Sigmoid colon (tissue), 7 donors: ENCODE results near the gene NPNT. TPM values are rescaled to one million over a fixed set of nuclear protein-coding genes. Genes with fewer than 3 reads are reported as not detected.

ENCODE experiments used
- DNase-seq: peaks from one replicate; pipeline ENCODE4 v3.0.0-alpha.2; 2019
- H3K27ac ChIP-seq, 4 donors: fragments of 200-600 bp; sonication (generic); one replicate each; pipeline ENCODE4 v1.5.1; 2016 to 2019; ENCODE audit warnings: mild to moderate bottlenecking in 1 of 4
- H3K27me3 ChIP-seq, 3 donors: fragments of 200-600 bp; sonication (generic); one replicate each; pipeline ENCODE4 v1.5.1; 2019; ENCODE audit warnings: mild to moderate bottlenecking in 1 of 3
- H3K36me3 ChIP-seq, 4 donors: fragments of 200-600 bp; sonication (generic); one replicate each; pipeline ENCODE4 v1.5.1; 2016 to 2019
- H3K4me1 ChIP-seq, 4 donors: fragments of 200-600 bp; sonication (generic); one replicate each; pipeline ENCODE4 v1.5.1; 2017 to 2019
- H3K4me3 ChIP-seq, 4 donors: fragments of 200-600 bp; sonication (generic); one replicate each; pipeline ENCODE4 v1.5.1; 2017 to 2019; ENCODE audit warnings: mild to moderate bottlenecking in 2 of 4, moderate library complexity in 1 of 4
- H3K9me3 ChIP-seq, 4 donors: fragments of 200-600 bp in 3 of 4; sonication (generic) in 3 of 4; one replicate each; pipeline versions ENCODE4 v1.5.1 to v1.6.1; 2013 to 2019
- EP300 ChIP-seq, 4 donors: sonication (generic); formaldehyde crosslinking; IDR thresholded peaks; one replicate each; pipeline ENCODE4 v1.6.1; 2017; ENCODE audit warnings: antibody characterized with exemption in 4 of 4
- POLR2A ChIP-seq, 2 donors: fragments of 450-650 bp; IDR thresholded peaks; one replicate each; pipeline ENCODE4 v1.6.1; 2016; ENCODE audit warnings: antibody characterized with exemption in 2 of 2, mild to moderate bottlenecking in 2 of 2, moderate library complexity in 2 of 2
- POLR2AphosphoS5 ChIP-seq, 4 donors: sonication (generic); formaldehyde crosslinking; IDR thresholded peaks; one replicate each; pipeline ENCODE4 v1.6.1; 2017; ENCODE audit warnings: antibody characterized with exemption in 4 of 4
- WGBS, 2 donors: extraction: QIAGEN DNeasy Blood & Tissue Kit; methylation state at CpG; one replicate each; pipeline ENCODE4 v1.1.7; 2013; 5-methylcytosine and 5-hydroxymethylcytosine counted together
- intact Hi-C: fragments of 100-400 bp; cut with DNase I; formaldehyde crosslinking; loops from one replicate; pipeline ENCODE4 v1.15.1; 2023
- polyA plus RNA-seq, 3 donors: library from polyadenylated mRNA; stranded (reverse); fragments of 200-250 nt; gene quantifications; one replicate each; pipeline ENCODE4 v1.2.3, GENCODE V29; 2013
- total RNA-seq, 4 donors: library from RNA; depleted of rRNA; stranded (reverse); fragments of >200 nt; gene quantifications; one replicate each; pipeline ENCODE4 v1.1.0, GENCODE V29; 2016
- TF ChIP-seq, protein P1 (sequence below), 4 experiments: fragments of 450-650 bp in 3 of 4; fragments of 200-600 bp in 1 of 4; IDR thresholded peaks; one replicate each; pipeline ENCODE4 v1.5.1; 2016 to 2019; ENCODE audit warnings: antibody characterized with exemption in 4 of 4, mild to moderate bottlenecking in 3 of 4, moderate library complexity in 2 of 4
- donor health status: healthy with polysubstance abuse.
- donor health status: Bipolar disorder and iron deficiency.
- donor health status: healthy.

The NPNT gene
- total and polyA plus RNA-seq, 7 donors = 3.0 to 16.5 (median 6.9) TPM

DNA sequence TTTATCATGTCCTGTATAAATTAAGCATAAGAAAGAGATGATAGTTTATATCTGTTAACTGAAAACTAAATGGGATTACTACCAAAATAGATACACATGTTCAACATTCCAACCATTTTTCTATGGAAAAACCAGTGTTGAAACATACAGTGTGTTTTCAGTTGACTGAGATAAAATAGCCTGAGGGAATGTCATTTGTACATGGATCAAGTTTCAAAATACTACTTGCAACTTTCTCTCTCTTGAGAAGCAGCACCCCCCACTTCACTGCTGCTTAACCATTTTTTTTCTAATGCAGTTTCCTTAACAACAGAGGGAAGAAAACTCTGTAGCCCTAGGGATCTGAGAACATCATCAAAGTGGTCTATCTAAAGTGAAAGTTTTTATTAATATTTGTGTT is 70.8 kb downstream of the NPNT start:
- intact Hi-C loops = no loop called here

DNA sequence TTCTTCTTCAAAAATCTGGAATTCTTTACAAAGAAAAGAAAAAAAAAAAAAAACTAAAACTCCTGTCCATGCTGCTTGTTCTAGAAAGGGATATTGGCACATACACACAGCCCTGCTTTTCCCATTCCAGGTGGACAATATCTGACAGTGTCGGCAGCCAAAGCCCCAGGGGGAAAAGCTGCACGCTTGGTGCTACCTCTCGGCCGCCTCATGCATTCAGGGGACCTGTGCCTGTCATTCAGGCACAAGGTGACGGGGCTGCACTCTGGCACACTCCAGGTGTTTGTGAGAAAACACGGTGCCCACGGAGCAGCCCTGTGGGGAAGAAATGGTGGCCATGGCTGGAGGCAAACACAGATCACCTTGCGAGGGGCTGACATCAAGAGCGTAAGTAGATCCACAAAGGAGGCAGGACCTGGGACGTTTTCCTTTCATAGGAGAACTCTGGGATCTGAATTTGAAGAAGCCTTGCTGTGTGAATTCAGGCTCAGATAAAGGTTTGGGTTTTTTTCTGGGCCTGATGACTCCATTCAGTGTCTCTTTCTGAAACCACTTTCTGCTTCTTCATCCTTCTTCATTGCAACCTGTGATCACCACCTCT is 71.9 kb downstream of the NPNT start:
- no peak overlapping the region for H3K27ac ChIP-seq

More for the DNA sequence above, 70.8 kb downstream of the NPNT start:
- Histone ChIP-seq H3K36me3 (no peaks in the 10 kb centered on the region), H3K27ac (no peak overlapping the region), H3K4me3 (no peak overlapping the region), H3K27me3 (no peaks in the 10 kb centered on the region), H3K4me1 (no peaks in the 10 kb centered on the region), H3K9me3 (no peaks in the 10 kb centered on the region)
- no peak for DNase-seq
- TF ChIP-seq EP300 (IDR thresholded peaks at IDR 0.05) (no peak), POLR2A (IDR thresholded peaks at IDR 0.05) (no peak), POLR2AphosphoS5 (IDR thresholded peaks at IDR 0.05) (no peak)
- TF ChIP-seq, protein P1, sequence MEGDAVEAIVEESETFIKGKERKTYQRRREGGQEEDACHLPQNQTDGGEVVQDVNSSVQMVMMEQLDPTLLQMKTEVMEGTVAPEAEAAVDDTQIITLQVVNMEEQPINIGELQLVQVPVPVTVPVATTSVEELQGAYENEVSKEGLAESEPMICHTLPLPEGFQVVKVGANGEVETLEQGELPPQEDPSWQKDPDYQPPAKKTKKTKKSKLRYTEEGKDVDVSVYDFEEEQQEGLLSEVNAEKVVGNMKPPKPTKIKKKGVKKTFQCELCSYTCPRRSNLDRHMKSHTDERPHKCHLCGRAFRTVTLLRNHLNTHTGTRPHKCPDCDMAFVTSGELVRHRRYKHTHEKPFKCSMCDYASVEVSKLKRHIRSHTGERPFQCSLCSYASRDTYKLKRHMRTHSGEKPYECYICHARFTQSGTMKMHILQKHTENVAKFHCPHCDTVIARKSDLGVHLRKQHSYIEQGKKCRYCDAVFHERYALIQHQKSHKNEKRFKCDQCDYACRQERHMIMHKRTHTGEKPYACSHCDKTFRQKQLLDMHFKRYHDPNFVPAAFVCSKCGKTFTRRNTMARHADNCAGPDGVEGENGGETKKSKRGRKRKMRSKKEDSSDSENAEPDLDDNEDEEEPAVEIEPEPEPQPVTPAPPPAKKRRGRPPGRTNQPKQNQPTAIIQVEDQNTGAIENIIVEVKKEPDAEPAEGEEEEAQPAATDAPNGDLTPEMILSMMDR (IDR thresholded peaks at IDR 0.05) = no peak

DNA sequence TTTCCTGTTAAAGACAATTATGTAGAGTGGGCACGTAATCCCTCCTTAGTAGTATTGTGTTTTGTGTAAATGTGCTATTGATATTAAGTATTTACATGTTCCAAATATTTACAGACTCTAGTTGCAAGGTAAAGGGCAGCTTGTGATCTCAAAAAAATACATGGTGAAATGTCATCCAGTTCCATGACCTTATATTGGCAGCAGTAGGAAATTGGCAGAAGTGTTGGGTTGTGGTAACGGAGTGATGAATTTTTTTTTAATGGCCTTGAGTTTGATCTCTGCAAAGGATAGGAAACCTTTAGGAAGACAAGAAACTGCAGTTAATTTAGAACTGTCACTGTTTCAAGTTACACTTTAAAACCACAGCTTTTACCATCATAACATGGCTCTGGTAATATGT is 74.3 kb downstream of the NPNT start:
- intact Hi-C loops = no loop called here
- no peaks in the 10 kb centered on the region for H3K36me3 ChIP-seq

More for the DNA sequence above, 71.9 kb downstream of the NPNT start:
- DNase-seq = no peak
- Histone ChIP-seq H3K36me3 (no peaks in the 10 kb centered on the region), H3K4me1 (no peaks in the 10 kb centered on the region), H3K27me3 (no peaks in the 10 kb centered on the region), H3K9me3 (no peaks in the 10 kb centered on the region), H3K4me3 (no peak overlapping the region)
- TF ChIP-seq, protein P1 (IDR thresholded peaks at IDR 0.05) = no peak
- TF ChIP-seq POLR2A (IDR thresholded peaks at IDR 0.05) = no peak
- no peak for TF ChIP-seq EP300 (IDR thresholded peaks at IDR 0.05)
- WGBS, 2 donors = 71 to 82% methylated on average over 10 of the region's 10 CpGs
- intact Hi-C loops = no loop called here

DNA sequence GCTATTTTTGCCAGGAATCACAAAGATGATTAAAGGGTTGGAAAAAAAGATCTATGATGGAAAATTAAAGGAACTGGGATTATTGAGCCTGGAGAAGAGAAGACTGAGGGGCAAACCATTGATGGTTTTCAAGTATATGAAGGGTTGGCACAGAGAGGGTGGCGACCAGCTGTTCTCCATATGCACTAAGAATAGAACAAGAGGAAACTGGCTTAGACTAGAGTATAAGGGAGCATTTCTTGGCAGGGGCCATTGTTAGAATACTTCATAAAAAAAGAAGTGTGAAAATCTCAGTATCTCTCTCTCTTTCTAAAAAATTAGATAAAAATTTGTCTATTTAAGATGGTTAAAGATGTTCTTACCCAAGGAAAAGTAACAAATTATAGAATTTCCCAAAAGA is 75.1 kb downstream of the NPNT start:
- DNase-seq = no peak
- intact Hi-C loops = no loop called here
- 85 to 97% methylated on average over 1 of the region's 1 CpG for WGBS, 2 donors
- Histone ChIP-seq H3K27me3 (no peaks in the 10 kb centered on the region), H3K4me3 (no peak overlapping the region), H3K4me1 (no peaks in the 10 kb centered on the region), H3K36me3 (no peaks in the 10 kb centered on the region), H3K9me3 (no peaks in the 10 kb centered on the region), H3K27ac (no peak overlapping the region)
- TF ChIP-seq POLR2AphosphoS5 (IDR thresholded peaks at IDR 0.05) (no peak), POLR2A (IDR thresholded peaks at IDR 0.05) (no peak), EP300 (IDR thresholded peaks at IDR 0.05) (no peak)
- TF ChIP-seq, protein P1 (IDR thresholded peaks at IDR 0.05) = no peak

More for the DNA sequence above, 74.3 kb downstream of the NPNT start:
- Histone ChIP-seq H3K27ac (no peak overlapping the region), H3K4me1 (no peaks in the 10 kb centered on the region), H3K9me3 (no peaks in the 10 kb centered on the region), H3K27me3 (no peaks in the 10 kb centered on the region), H3K4me3 (no peak overlapping the region)
- TF ChIP-seq POLR2A (IDR thresholded peaks at IDR 0.05) (no peak), EP300 (IDR thresholded peaks at IDR 0.05) (no peak), POLR2AphosphoS5 (IDR thresholded peaks at IDR 0.05) (no peak)
- TF ChIP-seq, protein P1 (IDR thresholded peaks at IDR 0.05) = no peak
- 84 to 89% methylated on average over 2 of the region's 2 CpGs for WGBS, 2 donors
- DNase-seq = no peak

DNA sequence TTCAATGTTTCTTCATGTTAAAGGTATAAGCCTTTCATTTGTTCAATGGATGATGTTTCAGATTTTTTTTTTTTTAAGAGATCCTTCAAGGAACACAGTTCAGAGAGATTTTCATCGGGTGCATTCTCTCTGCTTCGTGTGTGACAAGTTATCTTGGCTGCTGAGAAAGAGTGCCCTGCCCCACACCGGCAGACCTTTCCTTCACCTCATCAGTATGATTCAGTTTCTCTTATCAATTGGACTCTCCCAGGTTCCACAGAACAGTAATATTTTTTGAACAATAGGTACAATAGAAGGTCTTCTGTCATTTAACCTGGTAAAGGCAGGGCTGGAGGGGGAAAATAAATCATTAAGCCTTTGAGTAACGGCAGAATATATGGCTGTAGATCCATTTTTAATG is 75.8 kb downstream of the NPNT start:
- intact Hi-C loops = no loop called here

More for the DNA sequence above, 75.8 kb downstream of the NPNT start:
- Histone ChIP-seq H3K27ac (no peak overlapping the region), H3K4me1 (no peaks in the 10 kb centered on the region), H3K4me3 (no peak overlapping the region), H3K36me3 (no peaks in the 10 kb centered on the region), H3K9me3 (no peaks in the 10 kb centered on the region), H3K27me3 (no peaks in the 10 kb centered on the region)
- TF ChIP-seq, protein P1 (IDR thresholded peaks at IDR 0.05) = no peak
- TF ChIP-seq POLR2A (IDR thresholded peaks at IDR 0.05) = no peak
- TF ChIP-seq EP300 (IDR thresholded peaks at IDR 0.05) = no peak
- no peak for TF ChIP-seq POLR2AphosphoS5 (IDR thresholded peaks at IDR 0.05)
- DNase-seq = no peak
- WGBS, 2 donors = 18 to 63% methylated on average over 4 of the region's 4 CpGs
